ENCODE results near the gene PARVB. TPM values are rescaled to one million over a fixed set of nuclear protein-coding genes. Genes with fewer than 3 reads are reported as not detected.

The PARVB gene
- total and polyA plus RNA-seq, 2 donors (not counting 3 experiments of a cell fraction or from before 2014, with no cell fraction given): 155 to 162 TPM

- POLR2A ChIA-PET: no interaction called here
- FAIRE-seq: no peak
- Histone ChIP-seq H3K4me1 (ENCODE audit: control insufficient read depth, extremely low read depth, insufficient read depth, low read length) (no peaks in the 10 kb centered on the region), H3K9me1 (replicated peaks; ENCODE audit: control insufficient read depth, extremely low read depth, insufficient read depth, low read length) (no peaks in the 10 kb centered on the region), H2AFZ (ENCODE audit: low read depth, low read length) (no peak overlapping the region), H3K4me3 (replicated peaks in 1 of 3; ENCODE audit: insufficient read depth in 1 of 3, low read depth in 1 of 3, low read length in 3 of 3) (no peak overlapping the region), H3K4me2 (ENCODE audit: insufficient read depth, low read length) (no peak overlapping the region), H3K27ac (ENCODE audit: insufficient read depth, low read depth, low read length) (no peak overlapping the region), H3K9me3 (replicated peaks; ENCODE audit: control insufficient read depth, insufficient read depth, low read length) (no peaks in the 10 kb centered on the region), H3K79me2 (ENCODE audit: control insufficient read depth, insufficient read depth, low read length) (no peaks in the 10 kb centered on the region), H4K20me1 (replicated peaks; ENCODE audit: control insufficient read depth, extremely low read depth, insufficient read depth, low read length) (no peaks in the 10 kb centered on the region), H3K36me3 (ENCODE audit: control insufficient read depth in 2 of 2, extremely low read depth in 1 of 2, insufficient read depth in 2 of 2, low read length in 2 of 2) (no peaks in the 10 kb centered on the region), H3K27me3 (ENCODE audit: control insufficient read depth in 2 of 2, insufficient read depth in 2 of 2, low read length in 2 of 2) (no peaks in the 10 kb centered on the region), H3K9ac (replicated peaks; ENCODE audit: extremely low read depth, insufficient read depth, low read length) (no peak overlapping the region)
- CTCF ChIA-PET: no interaction called here
- DNase-seq (ENCODE audit: low read depth, low spot score): no peak
- no TSS peak for BruUV-seq (replicated peaks)
- no peak for TF ChIP-seq MYC (IDR thresholded peaks at IDR 0.05; ENCODE audit: low read depth, low read length)
- dilution Hi-C loops (cut with MboI; ENCODE audit: extremely low pct_ligation_motif_present, low sequenced_read_pairs): no loop called here
- intact Hi-C loops (cut with micrococcal nuclease): no loop called here
Measured at GRCh38 chr22:44206696-44207095, 182.6 kb downstream of the PARVB start.

GRCh38 chr22:44207173-44207980, 183.3 kb downstream of the PARVB start:
- FAIRE-seq: no peak
- dilution Hi-C loops (cut with MboI; ENCODE audit: extremely low pct_ligation_motif_present, low sequenced_read_pairs) (no loop called here), intact Hi-C loops (cut with micrococcal nuclease) (no loop called here)
- Histone ChIP-seq H2AFZ (ENCODE audit: low read depth, low read length) (no peak overlapping the region), H3K36me3 (ENCODE audit: control insufficient read depth in 2 of 2, extremely low read depth in 1 of 2, insufficient read depth in 2 of 2, low read length in 2 of 2) (no peaks in the 10 kb centered on the region), H3K4me3 (replicated peaks in 1 of 3; ENCODE audit: insufficient read depth in 1 of 3, low read depth in 1 of 3, low read length in 3 of 3) (no peak overlapping the region), H3K27me3 (ENCODE audit: control insufficient read depth in 2 of 2, insufficient read depth in 2 of 2, low read length in 2 of 2) (no peaks in the 10 kb centered on the region), H3K9ac (replicated peaks; ENCODE audit: extremely low read depth, insufficient read depth, low read length) (no peak overlapping the region), H4K20me1 (replicated peaks; ENCODE audit: control insufficient read depth, extremely low read depth, insufficient read depth, low read length) (no peaks in the 10 kb centered on the region), H3K27ac (ENCODE audit: insufficient read depth, low read depth, low read length) (no peak overlapping the region), H3K9me1 (replicated peaks; ENCODE audit: control insufficient read depth, extremely low read depth, insufficient read depth, low read length) (no peaks in the 10 kb centered on the region), H3K4me2 (ENCODE audit: insufficient read depth, low read length) (no peak overlapping the region), H3K9me3 (replicated peaks; ENCODE audit: control insufficient read depth, insufficient read depth, low read length) (no peaks in the 10 kb centered on the region), H3K79me2 (ENCODE audit: control insufficient read depth, insufficient read depth, low read length) (no peaks in the 10 kb centered on the region), H3K4me1 (ENCODE audit: control insufficient read depth, extremely low read depth, insufficient read depth, low read length) (no peaks in the 10 kb centered on the region)
- BruUV-seq (replicated peaks): no TSS peak
- TF ChIP-seq FOS (IDR thresholded peaks at IDR 0.05; ENCODE audit: borderline replicate concordance, insufficient read depth, low read length) (no peak), MAX (IDR thresholded peaks at IDR 0.05; ENCODE audit: insufficient read depth, insufficient read length) (no peak), JUN (IDR thresholded peaks at IDR 0.05; ENCODE audit: borderline replicate concordance, insufficient read depth, insufficient read length, low read depth) (no peak), CTCF (IDR thresholded peaks at IDR 0.05; ENCODE audit: extremely low read depth in 1 of 2, insufficient read depth in 1 of 2, low read depth in 1 of 2, low read length in 2 of 2) (no peak), POLR2AphosphoS5 (IDR thresholded peaks at IDR 0.05; ENCODE audit: insufficient read depth, low read depth, low read length) (no peak), MYC (IDR thresholded peaks at IDR 0.05; ENCODE audit: low read depth, low read length) (no peak), POLR2A (IDR thresholded peaks at IDR 0.05; ENCODE audit: low read depth, low read length) (no peak), GATA2 (IDR thresholded peaks at IDR 0.05; ENCODE audit: insufficient read depth, insufficient read length, low read depth, low read length) (no peak), EZH2 (IDR thresholded peaks at IDR 0.05; ENCODE audit: borderline replicate concordance, low read depth, low read length, severe bottlenecking) (no peak)
- DNase-seq (ENCODE audit: low read depth, low spot score): no peak
- CTCF ChIA-PET: interaction anchor here (1.1 kb wide), 1 partner anchor 16 kb away, joined by 3 read pairs; no protein-coding TSS in a partner anchor
- POLR2A ChIA-PET: no interaction called here

Data from endothelial cell of umbilical vein (primary cell).